GM23248 (cell line): ENCODE measurements around the gene TRMT1. TPM values are rescaled to one million over a fixed set of nuclear protein-coding genes. Genes with fewer than 3 reads are reported as not detected.

ENCODE experiments used
- DNase-seq: peaks from one replicate; pipeline ENCODE4 v3.0.0-alpha.2; 2015
- H2AFZ ChIP-seq: fragments of 200-600 bp; sonication (generic); 2 replicates; pipeline ENCODE4 v1.6.1; 2016; ENCODE audit warnings: antibody characterized with exemption
- H3F3A ChIP-seq: fragments of 200-600 bp; sonication (generic); 2 replicates; pipeline ENCODE4 v1.6.1; 2016; ENCODE audit warnings: mild to moderate bottlenecking, antibody characterized with exemption, mixed run types; ENCODE audit not compliant: insufficient read depth
- H3K27ac ChIP-seq: fragments of 200-600 bp; sonication (generic); 2 replicates; pipeline ENCODE4 v1.5.1; 2016; ENCODE audit warnings: mild to moderate bottlenecking
- H3K27me3 ChIP-seq: fragments of 200-600 bp; sonication (generic); replicated peaks from 2 replicates; pipeline ENCODE4 v1.6.1; 2016; ENCODE audit warnings: mild to moderate bottlenecking; ENCODE audit not compliant: insufficient read depth
- H3K36me3 ChIP-seq: fragments of 200-600 bp; sonication (generic); 2 replicates; pipeline ENCODE4 v1.6.1; 2016; ENCODE audit warnings: low read depth, mild to moderate bottlenecking
- H3K4me1 ChIP-seq: fragments of 200-600 bp; sonication (generic); 2 replicates; pipeline ENCODE4 v1.6.1; 2016; ENCODE audit warnings: mild to moderate bottlenecking; ENCODE audit not compliant: insufficient read depth
- H3K4me2 ChIP-seq: fragments of 200-600 bp; sonication (generic); one replicate; pipeline ENCODE4 v1.6.1; 2016; ENCODE audit warnings: mild to moderate bottlenecking; ENCODE audit not compliant: unreplicated experiment
- H3K4me3 ChIP-seq: fragments of 200-600 bp; sonication (generic); 2 replicates; pipeline ENCODE4 v1.5.1; 2016; ENCODE audit warnings: mild to moderate bottlenecking
- H3K79me2 ChIP-seq: fragments of 200-600 bp; sonication (generic); 2 replicates; pipeline ENCODE4 v1.6.1; 2016; ENCODE audit warnings: mild to moderate bottlenecking; ENCODE audit not compliant: insufficient read depth
- H3K9ac ChIP-seq: fragments of 200-600 bp; sonication (generic); 2 replicates; pipeline ENCODE4 v1.6.1; 2016; ENCODE audit warnings: mild to moderate bottlenecking
- H3K9me2 ChIP-seq: fragments of 200-600 bp; sonication (generic); 2 replicates; pipeline ENCODE4 v1.6.1; 2016; ENCODE audit warnings: mixed run types, mild to moderate bottlenecking, moderate library complexity; ENCODE audit not compliant: insufficient read depth
- H3K9me3 ChIP-seq: fragments of 200-600 bp; sonication (generic); one replicate; pipeline ENCODE4 v1.6.1; 2017; ENCODE audit warnings: low read depth
- H4K20me1 ChIP-seq: fragments of 200-600 bp; sonication (generic); 2 replicates; pipeline ENCODE4 v1.6.0; 2016; ENCODE audit not compliant: insufficient read depth
- EZH2 ChIP-seq: fragments of 200-600 bp; sonication (generic); IDR thresholded peaks from 2 replicates; pipeline ENCODE4 v1.6.1; 2018; ENCODE audit warnings: antibody characterized with exemption, mild to moderate bottlenecking; ENCODE audit not compliant: insufficient read depth, poor library complexity, severe bottlenecking
- EZH2phosphoT487 ChIP-seq: fragments of 200-600 bp; sonication (generic); IDR thresholded peaks from 2 replicates; pipeline ENCODE4 v1.6.1; 2018; ENCODE audit warnings: antibody characterized with exemption, moderate library complexity, mild to moderate bottlenecking, low read depth; ENCODE audit not compliant: insufficient read depth
- WGBS, 2 experiments: methylation state at CpG; one replicate each; pipeline ENCODE4 v1.1.6; 2015 to 2017; ENCODE audit warnings: low lambda C conversion rate in 2 of 2, low coverage in 1 of 2; ENCODE audit errors: missing lambda C conversion rate in 2 of 2; 5-methylcytosine and 5-hydroxymethylcytosine counted together
- in situ Hi-C: fragments of 300-500 bp; cut with MboI; formaldehyde crosslinking; loops from 2 replicates; pipeline ENCODE4 v1.15.0; 2020
- polyA plus RNA-seq: library from polyadenylated mRNA; unstranded; fragments of >200 nt; fragmentation: Nextera tagmentation; extraction: Ambion mirVana; gene quantifications from 2 replicates; pipeline ENCODE4 v1.2.1, GENCODE V29; 2016
- total RNA-seq: library from RNA; depleted of rRNA; stranded (reverse); fragments of >200 nt; shearing (Covaris generic); gene quantifications from 2 replicates; pipeline ENCODE4 v1.2.3, GENCODE V29; 2014

TRMT1 gene
- total and polyA plus RNA-seq, 2 experiments from 2014 or later = 30.4 to 31.8 TPM

GRCh38 chr19:13083627-13084026 is 32.9 kb downstream of the TRMT1 start:
- Histone ChIP-seq H3K4me1 (peaks cover 12% of the 10 kb centered on the region), H3K9ac (no peak overlapping the region), H3K4me3 (no peak overlapping the region), H3K9me3 (no peaks in the 10 kb centered on the region), H3K9me2 (no peaks in the 10 kb centered on the region), H2AFZ (no peak overlapping the region), H3K27ac (no peak overlapping the region), H3K27me3 (no peaks in the 10 kb centered on the region), H3F3A (peaks cover 15% of the 10 kb centered on the region; the same call in 1 of the 2 replicates), H4K20me1 (no peaks in the 10 kb centered on the region), H3K36me3 (peaks cover 30% of the 10 kb centered on the region), H3K79me2 (peaks cover 75% of the 10 kb centered on the region), H3K4me2 (no peak overlapping the region)
- no peak for TF ChIP-seq EZH2
- no peak for TF ChIP-seq EZH2phosphoT487
- WGBS, 2 experiments = 70 to 76% methylated on average over 8 to 9 of the region's 9 CpGs
- in situ Hi-C loops = no loop called here
- no peak for DNase-seq

GRCh38 chr19:13083008-13083404 is 33.5 kb downstream of the TRMT1 start:
- H3K36me3 ChIP-seq = peaks cover 33% of the 10 kb centered on the region
- 72% methylated on average over 7 of the region's 7 CpGs for WGBS, 2 experiments

GRCh38 chr19:13082192-13083007 is 34.1 kb downstream of the TRMT1 start:
- H3K9ac ChIP-seq = 0 out of 2 replicates have a peak overlapping the region, but pooled peaks have one; percentile 27
- H3K4me2 ChIP-seq = no peak overlapping the region
- no peaks in the 10 kb centered on the region for H3K9me3 ChIP-seq
- peaks cover 13% of the 10 kb centered on the region; the same call in 1 of the 2 replicates for H3F3A ChIP-seq
- peaks cover 77% of the 10 kb centered on the region for H3K79me2 ChIP-seq
- H3K27ac ChIP-seq = no peak overlapping the region
- in situ Hi-C loops = no loop called here
- H4K20me1 ChIP-seq = no peaks in the 10 kb centered on the region
- peak; percentile 63 for DNase-seq
- H3K4me1 ChIP-seq = peaks cover 12% of the 10 kb centered on the region
- no peak overlapping the region for H3K4me3 ChIP-seq
- no peak for TF ChIP-seq EZH2
- no peak for TF ChIP-seq EZH2phosphoT487
- no peaks in the 10 kb centered on the region for H3K27me3 ChIP-seq
- H3K9me2 ChIP-seq = no peaks in the 10 kb centered on the region
- H3K36me3 ChIP-seq = peaks cover 38% of the 10 kb centered on the region
- no peak overlapping the region for H2AFZ ChIP-seq
- 50 to 58% methylated on average over 14 of the region's 14 CpGs for WGBS, 2 experiments

More at GRCh38 chr19:13083008-13083404, 33.5 kb downstream of the TRMT1 start:
- Histone ChIP-seq H4K20me1 (no peaks in the 10 kb centered on the region), H2AFZ (no peak overlapping the region), H3K4me3 (no peak overlapping the region), H3K9me3 (no peaks in the 10 kb centered on the region), H3F3A (peaks cover 13% of the 10 kb centered on the region; the same call in 1 of the 2 replicates), H3K79me2 (peaks cover 75% of the 10 kb centered on the region), H3K4me2 (no peak overlapping the region), H3K27ac (no peak overlapping the region), H3K9me2 (no peaks in the 10 kb centered on the region), H3K4me1 (peaks cover 12% of the 10 kb centered on the region), H3K27me3 (no peaks in the 10 kb centered on the region), H3K9ac (no peak overlapping the region)
- DNase-seq = no peak
- in situ Hi-C loops = no loop called here
- no peak for TF ChIP-seq EZH2phosphoT487
- no peak for TF ChIP-seq EZH2

GRCh38 chr19:13079542-13079986 is 37.0 kb downstream of the TRMT1 start:
- Histone ChIP-seq H3K9ac (peak overlapping the region; percentile 54), H3K79me2 (peaks cover 83% of the 10 kb centered on the region), H3K4me3 (no peak overlapping the region), H4K20me1 (no peaks in the 10 kb centered on the region), H3K9me3 (no peaks in the 10 kb centered on the region), H3K36me3 (peaks cover 50% of the 10 kb centered on the region), H3K4me1 (peaks cover 16% of the 10 kb centered on the region), H3K9me2 (no peaks in the 10 kb centered on the region), H3K27me3 (no peaks in the 10 kb centered on the region), H3K4me2 (peak overlapping the region; percentile 40), H3F3A (peaks cover 8% of the 10 kb centered on the region; the same call in 1 of the 2 replicates), H2AFZ (no peak overlapping the region), H3K27ac (peak overlapping the region; percentile 51)
- WGBS, 2 experiments = 40% methylated on average over 11 to 16 of the region's 16 CpGs
- TF ChIP-seq EZH2 (no peak), EZH2phosphoT487 (no peak)
- in situ Hi-C loops = no loop called here
- peak; percentile 62 for DNase-seq
